ENCODE data around the gene PRLH.

PRLH gene

DNA sequence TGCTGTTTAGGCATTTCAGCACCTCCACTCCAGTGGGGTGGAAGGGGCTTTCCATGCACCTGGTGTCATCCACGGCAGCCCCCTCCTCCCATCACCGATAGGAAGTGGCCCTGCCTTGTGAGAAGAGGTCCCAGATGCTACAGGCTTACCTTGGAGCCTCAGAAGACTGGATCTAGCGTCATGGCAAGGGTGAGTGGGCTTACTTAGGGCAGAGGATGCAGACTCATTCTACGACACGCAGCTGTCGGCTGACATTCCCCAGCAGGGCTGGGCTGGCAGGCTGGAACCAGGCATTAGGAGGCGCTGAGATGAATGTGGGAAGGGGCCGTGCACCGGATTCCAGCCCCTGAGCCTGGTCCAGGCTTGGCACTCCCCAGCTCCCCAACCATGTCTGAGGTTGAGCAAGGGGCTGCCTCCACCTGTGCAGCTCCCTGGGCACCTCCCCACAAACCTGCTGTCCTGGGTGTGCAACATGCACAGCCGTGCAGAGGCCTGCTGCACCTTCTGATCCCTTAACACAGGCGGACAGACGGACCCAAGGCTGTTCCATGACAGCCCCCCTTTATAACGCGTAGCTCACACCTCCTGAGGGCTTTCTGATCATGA lies 1.7 kb upstream of the PRLH start:
- Histone ChIP-seq H3K27me3 (ENCODE audit: low read depth) (peaks cover 12% of the 10 kb centered on the region; the same call in 1 of the 2 replicates), H3K4me1 (no peaks in the 10 kb centered on the region), H3K36me3 (replicated peaks) (no peaks in the 10 kb centered on the region), H3K9me3 (no peaks in the 10 kb centered on the region), H3K4me3 (no peak overlapping the region)
- in situ Hi-C loops (cut with MboI; ENCODE audit: low sequenced_read_pairs), result loop anchor here (5.0 kb wide), 1 partner anchor 52 kb away; no protein-coding TSS in a partner anchor
- no peak for DNase-seq (ENCODE audit: low spot score in 2 of 2)

DNA sequence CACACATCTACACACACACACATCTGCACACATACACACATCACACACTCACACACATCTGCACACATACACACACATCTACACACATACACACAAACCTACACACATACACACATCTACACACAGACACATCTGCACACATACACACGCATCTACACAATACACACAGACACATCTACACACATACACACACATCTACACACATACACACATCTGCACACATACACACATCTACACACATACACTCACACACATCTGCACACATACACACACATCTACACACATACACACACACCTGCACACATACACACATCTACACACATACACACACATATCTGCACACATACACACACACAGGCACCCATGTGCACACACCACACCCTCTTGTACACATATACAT lies 400 bp upstream of the PRLH start:
- in situ Hi-C loops (cut with MboI; ENCODE audit: low sequenced_read_pairs), result loop anchor here (5.0 kb wide), 1 partner anchor 54 kb away; no protein-coding TSS in a partner anchor
- H3K4me3 ChIP-seq, result no peak overlapping the region

DNA sequence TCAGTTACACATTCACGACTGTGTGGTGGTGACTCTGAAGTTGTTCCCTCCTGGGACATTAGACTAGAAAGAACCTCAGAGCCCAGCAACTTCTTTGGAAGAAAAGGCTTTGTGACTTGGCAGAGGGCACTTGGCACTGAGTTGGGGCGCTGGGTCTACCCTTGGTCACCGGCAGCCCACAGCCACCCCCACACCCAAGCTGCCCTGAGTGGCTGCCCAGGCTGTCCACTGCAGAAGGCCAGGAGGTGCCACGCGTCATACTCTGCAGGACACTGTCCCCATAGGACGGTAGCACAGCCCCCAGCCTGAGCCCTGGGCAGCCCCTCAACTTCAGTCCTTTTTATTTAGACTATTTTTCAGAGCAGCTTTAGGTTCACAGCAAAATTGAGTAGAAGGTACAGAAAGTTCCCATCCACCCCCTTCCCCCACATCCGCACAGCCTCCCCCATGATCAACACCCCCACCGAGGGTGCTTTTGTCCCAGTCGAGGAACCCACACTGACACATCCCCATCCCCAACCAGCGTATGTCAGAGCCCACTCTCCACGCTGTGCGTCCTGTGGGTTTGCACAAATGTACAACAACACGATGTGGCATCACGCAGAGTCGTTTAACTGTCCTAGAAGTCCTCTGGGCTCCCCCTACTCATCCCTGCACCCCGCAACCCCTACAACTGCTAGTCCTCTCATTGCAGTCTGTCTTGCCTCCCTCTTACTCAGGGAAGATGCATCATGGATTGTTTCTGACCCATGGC lies 1.1 kb downstream of the PRLH start:
- in situ Hi-C loops (cut with MboI; ENCODE audit: low sequenced_read_pairs), result loop anchor here (5.0 kb wide), 1 partner anchor 55 kb away; no protein-coding TSS in a partner anchor
- peaks cover 12% of the 10 kb centered on the region; the same call in 1 of the 2 replicates for H3K27me3 ChIP-seq (ENCODE audit: low read depth)
- DNase-seq (ENCODE audit: low spot score in 2 of 2), result no peak
- no peak overlapping the region for H3K4me3 ChIP-seq
- H3K36me3 ChIP-seq (replicated peaks), result no peaks in the 10 kb centered on the region
- no peaks in the 10 kb centered on the region for H3K9me3 ChIP-seq
- no peaks in the 10 kb centered on the region for H3K4me1 ChIP-seq

More for the DNA sequence above, 400 bp upstream of the PRLH start:
- Histone ChIP-seq H3K9me3 (no peaks in the 10 kb centered on the region), H3K27me3 (ENCODE audit: low read depth) (peaks cover 12% of the 10 kb centered on the region; the same call in 1 of the 2 replicates), H3K4me1 (no peaks in the 10 kb centered on the region), H3K36me3 (replicated peaks) (no peaks in the 10 kb centered on the region)
- DNase-seq (ENCODE audit: low spot score in 2 of 2), result no peak

GRCh38 chr2:237568121-237568660 lies 1.8 kb downstream of the PRLH start:
- Histone ChIP-seq H3K9me3 (no peaks in the 10 kb centered on the region), H3K27me3 (ENCODE audit: low read depth) (peaks cover 9% of the 10 kb centered on the region; the same call in 1 of the 2 replicates), H3K4me1 (no peaks in the 10 kb centered on the region), H3K4me3 (no peak overlapping the region), H3K36me3 (replicated peaks) (no peaks in the 10 kb centered on the region)
- DNase-seq (ENCODE audit: low spot score in 2 of 2), result no peak
- in situ Hi-C loops (cut with MboI; ENCODE audit: low sequenced_read_pairs), result loop anchor here (5.0 kb wide), 1 partner anchor 56 kb away; no protein-coding TSS in a partner anchor

DNA sequence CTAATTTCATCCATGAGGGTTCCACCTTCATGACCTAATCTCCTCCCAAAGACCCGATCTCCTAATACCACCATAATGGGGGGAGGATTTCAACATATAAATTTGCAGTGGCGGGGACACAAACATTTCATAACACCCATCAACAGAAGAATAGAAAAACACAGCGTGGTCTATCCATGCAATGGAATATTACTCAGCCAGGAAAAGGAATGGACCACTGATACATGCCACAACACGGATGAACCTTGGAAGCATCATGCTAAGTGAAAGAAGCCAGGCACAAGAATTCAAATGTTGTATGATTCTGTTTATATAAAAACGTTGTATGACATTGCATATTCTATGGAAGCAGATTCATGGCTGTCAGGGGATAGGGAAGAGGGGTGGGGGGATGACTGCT lies 2.7 kb downstream of the PRLH start:
- no peak for DNase-seq (ENCODE audit: low spot score in 2 of 2)
- peaks cover 3% of the 10 kb centered on the region; the same call in 1 of the 2 replicates for H3K27me3 ChIP-seq (ENCODE audit: low read depth)
- H3K4me1 ChIP-seq, result no peaks in the 10 kb centered on the region
- in situ Hi-C loops (cut with MboI; ENCODE audit: low sequenced_read_pairs), result loop anchor here (5.0 kb wide), 1 partner anchor 57 kb away; no protein-coding TSS in a partner anchor
- no peaks in the 10 kb centered on the region for H3K9me3 ChIP-seq
- no peak overlapping the region for H3K4me3 ChIP-seq
- H3K36me3 ChIP-seq (replicated peaks), result no peaks in the 10 kb centered on the region

DNA sequence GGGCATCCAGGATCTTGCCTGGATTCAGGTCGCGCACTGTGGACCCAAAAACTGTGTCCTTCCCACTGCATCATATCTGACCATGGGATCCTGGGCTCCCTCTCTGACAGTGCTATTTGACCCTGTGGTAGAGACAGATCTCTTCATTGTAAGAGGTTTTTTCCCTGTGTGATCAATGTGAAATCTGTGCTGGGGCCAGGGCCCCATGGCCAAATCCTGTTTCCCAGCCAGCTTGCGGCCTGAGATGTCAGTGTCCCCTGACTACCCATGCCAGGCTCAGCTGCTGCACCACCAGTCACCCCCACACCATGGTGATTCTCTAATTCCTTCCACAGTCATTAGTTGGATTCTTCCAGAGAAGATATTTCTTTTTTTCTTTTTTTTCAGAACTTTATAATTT lies 3.5 kb downstream of the PRLH start:
- H3K4me3 ChIP-seq, result no peak overlapping the region
- no peak for DNase-seq (ENCODE audit: low spot score in 2 of 2)
- H3K9me3 ChIP-seq, result no peaks in the 10 kb centered on the region
- no peaks in the 10 kb centered on the region for H3K27me3 ChIP-seq (ENCODE audit: low read depth)
- H3K4me1 ChIP-seq, result no peaks in the 10 kb centered on the region
- H3K36me3 ChIP-seq (replicated peaks), result no peaks in the 10 kb centered on the region
- in situ Hi-C loops (cut with MboI; ENCODE audit: low sequenced_read_pairs), result loop anchor here (5.0 to 10.0 kb wide), 2 partner anchors 58 to 415 kb away; no protein-coding TSS in a partner anchor

DNA sequence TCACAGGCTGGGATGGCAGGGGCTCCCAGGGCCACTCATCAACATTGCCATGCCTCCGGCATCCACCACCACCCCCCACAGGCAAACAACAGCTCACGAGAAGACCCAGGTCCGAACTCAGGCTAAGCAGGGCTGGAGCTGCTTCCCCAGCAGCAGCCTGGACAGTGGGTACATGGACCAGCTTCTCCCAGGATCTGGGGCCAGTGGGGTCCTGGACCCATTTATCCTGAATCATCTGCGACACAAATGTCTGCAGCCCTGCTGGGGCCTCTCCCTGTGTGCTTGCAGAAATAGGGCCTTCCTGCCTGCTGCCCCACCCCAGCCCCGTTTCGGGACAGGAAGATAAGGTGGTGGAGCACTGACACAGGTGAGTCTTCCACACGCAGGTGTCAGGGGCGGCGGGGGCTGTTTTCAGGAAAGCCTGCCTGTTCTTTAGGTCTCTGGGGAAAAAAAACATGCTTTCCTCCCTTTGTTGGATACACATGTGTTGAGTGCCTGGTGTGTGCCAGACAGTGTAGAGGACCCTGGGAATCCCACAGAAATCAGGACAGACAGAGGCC lies 4.5 kb downstream of the PRLH start:
- Histone ChIP-seq H3K4me3 (no peak overlapping the region), H3K9me3 (no peaks in the 10 kb centered on the region), H3K36me3 (replicated peaks) (no peaks in the 10 kb centered on the region), H3K4me1 (no peaks in the 10 kb centered on the region), H3K27me3 (ENCODE audit: low read depth) (no peaks in the 10 kb centered on the region)
- in situ Hi-C loops (cut with MboI; ENCODE audit: low sequenced_read_pairs), result loop anchor here (10.0 kb wide), 1 partner anchor 416 kb away; no protein-coding TSS in a partner anchor
- DNase-seq (ENCODE audit: low spot score in 2 of 2), result no peak

- Histone ChIP-seq H3K36me3 (replicated peaks) (no peaks in the 10 kb centered on the region), H3K4me1 (no peaks in the 10 kb centered on the region), H3K9me3 (no peaks in the 10 kb centered on the region), H3K27me3 (ENCODE audit: low read depth) (no peaks in the 10 kb centered on the region), H3K4me3 (no peak overlapping the region)
- DNase-seq (ENCODE audit: low spot score in 2 of 2), result no peak
- in situ Hi-C loops (cut with MboI; ENCODE audit: low sequenced_read_pairs), result loop anchor here (10.0 kb wide), 1 partner anchor 417 kb away; no protein-coding TSS in a partner anchor
These were observed 5.2 kb downstream of the PRLH start for GRCh38 chr2:237571551-237571950.

GRCh38 chr2:237572021-237572741 lies 5.8 kb downstream of the PRLH start:
- in situ Hi-C loops (cut with MboI; ENCODE audit: low sequenced_read_pairs), result loop anchor here (10.0 kb wide), 1 partner anchor 417 kb away; no protein-coding TSS in a partner anchor

DNA sequence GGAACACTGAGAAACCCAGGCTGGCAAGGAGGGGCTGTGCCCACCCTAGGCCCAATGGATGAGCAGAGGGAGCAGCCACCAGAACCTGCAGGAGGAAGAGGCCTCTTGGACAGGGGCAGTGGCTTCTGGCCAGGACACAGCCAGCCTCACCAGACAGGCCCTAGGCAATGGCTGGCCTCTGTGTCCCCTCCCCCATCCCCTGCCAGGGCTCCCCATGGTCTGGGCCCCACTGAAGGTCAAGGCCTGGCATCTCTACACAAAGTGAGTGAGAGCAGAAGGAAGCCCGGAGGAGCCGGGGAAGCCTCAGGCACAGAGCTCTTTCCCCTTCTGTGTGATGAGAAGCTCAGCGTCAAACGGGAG lies 6.3 kb downstream of the PRLH start:
- no peaks in the 10 kb centered on the region for H3K4me1 ChIP-seq
- H3K36me3 ChIP-seq (replicated peaks), result no peaks in the 10 kb centered on the region
- DNase-seq (ENCODE audit: low spot score in 2 of 2), result no peak
- in situ Hi-C loops (cut with MboI; ENCODE audit: low sequenced_read_pairs), result loop anchor here (10.0 kb wide), 1 partner anchor 418 kb away; no protein-coding TSS in a partner anchor
- H3K4me3 ChIP-seq, result no peak overlapping the region
- H3K9me3 ChIP-seq, result no peaks in the 10 kb centered on the region
- no peaks in the 10 kb centered on the region for H3K27me3 ChIP-seq (ENCODE audit: low read depth)

More at GRCh38 chr2:237572021-237572741, 5.8 kb downstream of the PRLH start:
- no peaks in the 10 kb centered on the region for H3K36me3 ChIP-seq (replicated peaks)
- H3K4me1 ChIP-seq, result no peaks in the 10 kb centered on the region
- no peaks in the 10 kb centered on the region for H3K9me3 ChIP-seq
- H3K27me3 ChIP-seq (ENCODE audit: low read depth), result no peaks in the 10 kb centered on the region
- H3K4me3 ChIP-seq, result no peak overlapping the region
- DNase-seq (ENCODE audit: low spot score in 2 of 2), result peak; percentile 77 to 94

DNA sequence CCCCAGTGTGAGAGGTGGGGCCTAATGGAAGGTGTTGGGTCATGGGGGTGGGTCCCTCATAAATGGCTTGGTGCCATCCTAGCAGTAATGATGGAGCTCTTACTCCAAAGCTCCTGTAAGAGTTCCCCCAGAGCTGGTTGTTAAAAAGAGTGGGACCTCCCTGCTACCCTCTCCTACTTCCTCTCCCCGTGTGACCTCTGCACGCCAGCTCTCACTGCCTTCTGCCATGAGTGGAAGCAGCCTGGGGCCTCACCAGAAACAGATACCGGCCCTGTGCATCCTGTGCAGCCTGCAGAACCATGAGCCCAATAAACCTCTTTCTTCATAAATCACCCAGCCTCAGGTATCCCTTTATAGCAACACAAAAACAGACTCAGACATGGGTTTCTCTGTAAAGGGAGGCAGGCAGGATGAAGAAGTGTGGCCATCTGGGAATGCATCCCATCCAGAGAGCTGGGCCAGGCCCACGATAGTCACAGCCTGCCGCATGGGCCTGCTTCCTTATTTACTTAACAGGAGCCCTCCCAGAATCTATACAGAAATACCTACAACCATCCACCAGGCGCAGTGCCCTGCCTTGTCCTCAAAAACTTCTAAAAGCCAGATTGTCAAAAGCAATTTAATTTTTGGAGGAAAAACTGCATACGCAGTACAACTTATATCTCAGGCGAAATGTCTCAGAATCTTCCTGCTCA lies 7.5 kb downstream of the PRLH start:
- Histone ChIP-seq H3K36me3 (replicated peaks) (no peaks in the 10 kb centered on the region), H3K4me1 (no peaks in the 10 kb centered on the region), H3K4me3 (no peak overlapping the region), H3K9me3 (no peaks in the 10 kb centered on the region), H3K27me3 (ENCODE audit: low read depth) (no peaks in the 10 kb centered on the region)
- in situ Hi-C loops (cut with MboI; ENCODE audit: low sequenced_read_pairs), result loop anchor here (10.0 kb wide), 1 partner anchor 419 kb away; no protein-coding TSS in a partner anchor
- DNase-seq (ENCODE audit: low spot score in 2 of 2), result no peak

- H3K27me3 ChIP-seq (ENCODE audit: low read depth), result no peaks in the 10 kb centered on the region
- in situ Hi-C loops (cut with MboI; ENCODE audit: low sequenced_read_pairs), result loop anchor here (10.0 kb wide), 1 partner anchor 420 kb away; no protein-coding TSS in a partner anchor
- no peaks in the 10 kb centered on the region for H3K36me3 ChIP-seq (replicated peaks)
- H3K4me1 ChIP-seq, result no peaks in the 10 kb centered on the region
- DNase-seq (ENCODE audit: low spot score in 2 of 2), result no peak
- no peak overlapping the region for H3K4me3 ChIP-seq
- no peaks in the 10 kb centered on the region for H3K9me3 ChIP-seq
These were observed 8.1 kb downstream of the PRLH start for GRCh38 chr2:237574467-237574866.

All from HAP-1 (cell line).